ENCODE measurements around the gene MID2.

MID2 gene

GRCh38 chrX:107857837-107858236, 32.2 kb downstream of the MID2 start:
- no peaks in the 10 kb centered on the region for H3K9me3 ChIP-seq (ENCODE audit: severe bottlenecking)
- H3K27me3 ChIP-seq (ENCODE audit: insufficient read depth, poor library complexity, severe bottlenecking) = no peaks in the 10 kb centered on the region
- TF ChIP-seq, protein P1, sequence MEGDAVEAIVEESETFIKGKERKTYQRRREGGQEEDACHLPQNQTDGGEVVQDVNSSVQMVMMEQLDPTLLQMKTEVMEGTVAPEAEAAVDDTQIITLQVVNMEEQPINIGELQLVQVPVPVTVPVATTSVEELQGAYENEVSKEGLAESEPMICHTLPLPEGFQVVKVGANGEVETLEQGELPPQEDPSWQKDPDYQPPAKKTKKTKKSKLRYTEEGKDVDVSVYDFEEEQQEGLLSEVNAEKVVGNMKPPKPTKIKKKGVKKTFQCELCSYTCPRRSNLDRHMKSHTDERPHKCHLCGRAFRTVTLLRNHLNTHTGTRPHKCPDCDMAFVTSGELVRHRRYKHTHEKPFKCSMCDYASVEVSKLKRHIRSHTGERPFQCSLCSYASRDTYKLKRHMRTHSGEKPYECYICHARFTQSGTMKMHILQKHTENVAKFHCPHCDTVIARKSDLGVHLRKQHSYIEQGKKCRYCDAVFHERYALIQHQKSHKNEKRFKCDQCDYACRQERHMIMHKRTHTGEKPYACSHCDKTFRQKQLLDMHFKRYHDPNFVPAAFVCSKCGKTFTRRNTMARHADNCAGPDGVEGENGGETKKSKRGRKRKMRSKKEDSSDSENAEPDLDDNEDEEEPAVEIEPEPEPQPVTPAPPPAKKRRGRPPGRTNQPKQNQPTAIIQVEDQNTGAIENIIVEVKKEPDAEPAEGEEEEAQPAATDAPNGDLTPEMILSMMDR (IDR thresholded peaks at IDR 0.05; ENCODE audit: poor library complexity, severe bottlenecking) = no peak
- no peaks in the 10 kb centered on the region for H3K4me1 ChIP-seq (ENCODE audit: insufficient read depth, poor library complexity, severe bottlenecking)
- no peak for DNase-seq (ENCODE audit: low spot score)
- H3K4me3 ChIP-seq (ENCODE audit: severe bottlenecking) = no peak overlapping the region
- H3K27ac ChIP-seq (ENCODE audit: poor library complexity, severe bottlenecking) = no peak overlapping the region
- no peaks in the 10 kb centered on the region for H3K36me3 ChIP-seq (ENCODE audit: low read depth)
- no peak for ATAC-seq (ENCODE audit: low read depth)

GRCh38 chrX:107861056-107861455, 35.4 kb downstream of the MID2 start:
- DNase-seq (ENCODE audit: low spot score) (no peak), ATAC-seq (ENCODE audit: low read depth) (no peak)
- Histone ChIP-seq H3K27me3 (ENCODE audit: insufficient read depth, poor library complexity, severe bottlenecking) (no peaks in the 10 kb centered on the region), H3K9me3 (ENCODE audit: severe bottlenecking) (no peaks in the 10 kb centered on the region), H3K4me3 (ENCODE audit: severe bottlenecking) (no peak overlapping the region), H3K4me1 (ENCODE audit: insufficient read depth, poor library complexity, severe bottlenecking) (no peaks in the 10 kb centered on the region), H3K36me3 (ENCODE audit: low read depth) (no peaks in the 10 kb centered on the region), H3K27ac (ENCODE audit: poor library complexity, severe bottlenecking) (no peak overlapping the region)
- TF ChIP-seq, protein P1 (IDR thresholded peaks at IDR 0.05; ENCODE audit: poor library complexity, severe bottlenecking) = no peak

GRCh38 chrX:107871136-107871535, 45.5 kb downstream of the MID2 start:
- ATAC-seq (ENCODE audit: low read depth) (no peak), DNase-seq (ENCODE audit: low spot score) (no peak)
- TF ChIP-seq, protein P1 (IDR thresholded peaks at IDR 0.05; ENCODE audit: poor library complexity, severe bottlenecking) = no peak
- no peak overlapping the region for H3K4me3 ChIP-seq (ENCODE audit: severe bottlenecking)
- H3K4me1 ChIP-seq (ENCODE audit: insufficient read depth, poor library complexity, severe bottlenecking) = no peaks in the 10 kb centered on the region
- no peaks in the 10 kb centered on the region for H3K9me3 ChIP-seq (ENCODE audit: severe bottlenecking)
- H3K27ac ChIP-seq (ENCODE audit: poor library complexity, severe bottlenecking) = no peak overlapping the region
- no peaks in the 10 kb centered on the region for H3K36me3 ChIP-seq (ENCODE audit: low read depth)
- H3K27me3 ChIP-seq (ENCODE audit: insufficient read depth, poor library complexity, severe bottlenecking) = no peaks in the 10 kb centered on the region

GRCh38 chrX:107878106-107878505, 52.4 kb downstream of the MID2 start:
- Histone ChIP-seq H3K27me3 (ENCODE audit: insufficient read depth, poor library complexity, severe bottlenecking) (no peaks in the 10 kb centered on the region), H3K36me3 (ENCODE audit: low read depth) (no peaks in the 10 kb centered on the region), H3K9me3 (ENCODE audit: severe bottlenecking) (no peaks in the 10 kb centered on the region), H3K4me3 (ENCODE audit: severe bottlenecking) (no peak overlapping the region), H3K27ac (ENCODE audit: poor library complexity, severe bottlenecking) (no peak overlapping the region), H3K4me1 (ENCODE audit: insufficient read depth, poor library complexity, severe bottlenecking) (no peaks in the 10 kb centered on the region)
- no peak for DNase-seq (ENCODE audit: low spot score)
- TF ChIP-seq, protein P1 (IDR thresholded peaks at IDR 0.05; ENCODE audit: poor library complexity, severe bottlenecking) = no peak
- no peak for ATAC-seq (ENCODE audit: low read depth)

DNA sequence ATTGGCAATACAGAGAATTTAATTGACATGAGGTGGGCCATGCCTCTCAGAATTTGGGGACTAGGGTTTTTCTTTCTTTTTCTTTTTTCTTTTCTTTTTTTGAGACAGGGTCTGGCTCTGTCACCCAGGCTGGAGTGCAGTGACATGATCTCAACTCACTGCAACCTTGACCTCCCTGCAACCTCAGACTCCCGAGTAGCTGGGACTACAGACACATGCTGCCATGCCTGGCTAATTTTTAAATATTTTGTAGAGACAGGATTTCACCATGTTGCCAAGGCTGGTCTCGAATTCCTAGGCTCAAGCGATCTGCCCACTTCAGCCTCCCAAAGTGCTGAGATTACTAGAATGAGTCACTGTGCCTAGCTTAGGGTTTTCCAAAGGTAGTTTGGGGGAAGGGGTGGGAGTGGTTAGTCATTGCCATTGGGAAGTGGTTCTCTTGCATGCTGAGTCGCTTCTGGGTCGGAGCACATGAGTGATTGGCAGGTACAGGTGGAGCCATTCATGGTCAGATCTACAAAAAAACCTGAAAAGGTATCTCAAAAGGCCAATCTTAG, 54.5 kb downstream of the MID2 start:
- ATAC-seq (ENCODE audit: low read depth) = no peak
- H3K4me1 ChIP-seq (ENCODE audit: insufficient read depth, poor library complexity, severe bottlenecking) = no peaks in the 10 kb centered on the region
- no peak overlapping the region for H3K27ac ChIP-seq (ENCODE audit: poor library complexity, severe bottlenecking)
- H3K36me3 ChIP-seq (ENCODE audit: low read depth) = no peaks in the 10 kb centered on the region
- H3K9me3 ChIP-seq (ENCODE audit: severe bottlenecking) = no peaks in the 10 kb centered on the region
- TF ChIP-seq, protein P1 (IDR thresholded peaks at IDR 0.05; ENCODE audit: poor library complexity, severe bottlenecking) = no peak
- DNase-seq (ENCODE audit: low spot score) = no peak
- H3K4me3 ChIP-seq (ENCODE audit: severe bottlenecking) = no peak overlapping the region
- no peaks in the 10 kb centered on the region for H3K27me3 ChIP-seq (ENCODE audit: insufficient read depth, poor library complexity, severe bottlenecking)
